Measurements from ENCODE around the gene FOXN1. TPM values are rescaled to one million over a fixed set of nuclear protein-coding genes. Genes with fewer than 3 reads are reported as not detected.

The FOXN1 gene
- total RNA-seq, 2 donors from 2014 or later = 0.32 TPM; not detected in 1

DNA sequence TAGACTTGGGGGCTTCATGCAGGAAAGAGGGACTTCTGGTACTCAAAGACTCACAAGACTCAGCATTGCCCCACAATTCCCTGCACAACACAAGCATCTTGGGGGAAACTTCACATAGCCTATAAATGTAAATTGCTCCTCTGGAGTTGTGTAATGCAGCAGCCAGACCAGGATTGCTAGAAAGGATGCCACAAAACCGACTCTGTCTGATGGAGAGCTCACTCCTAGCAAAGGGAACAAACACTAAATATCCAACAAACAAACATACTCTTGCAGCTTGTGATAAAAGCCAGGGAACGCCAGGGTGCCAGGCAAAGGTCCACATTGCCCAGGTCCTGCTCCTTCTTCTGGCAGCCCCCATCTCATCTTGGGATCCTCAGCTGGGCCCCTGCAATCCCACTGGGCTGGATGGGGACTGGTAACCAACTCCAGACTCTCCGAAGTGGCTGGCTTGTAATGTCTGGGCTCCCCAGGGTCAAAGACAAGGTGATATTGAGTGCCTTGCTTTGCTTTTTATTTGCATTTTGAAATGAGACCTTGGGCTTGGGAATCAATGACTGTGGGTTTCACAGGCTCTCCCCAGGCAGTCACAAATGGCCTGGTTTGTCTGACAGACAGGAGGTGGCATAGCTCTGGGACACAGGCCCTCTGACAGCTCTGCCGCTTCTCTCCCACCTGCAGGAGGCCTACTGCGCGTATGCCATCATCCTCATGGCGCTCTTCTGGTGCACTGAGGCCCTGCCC, 17.4 kb upstream of the FOXN1 start:
- intact Hi-C loops (cut with DNase I) = no loop called here
- no peak overlapping the region for H3K27ac ChIP-seq

DNA sequence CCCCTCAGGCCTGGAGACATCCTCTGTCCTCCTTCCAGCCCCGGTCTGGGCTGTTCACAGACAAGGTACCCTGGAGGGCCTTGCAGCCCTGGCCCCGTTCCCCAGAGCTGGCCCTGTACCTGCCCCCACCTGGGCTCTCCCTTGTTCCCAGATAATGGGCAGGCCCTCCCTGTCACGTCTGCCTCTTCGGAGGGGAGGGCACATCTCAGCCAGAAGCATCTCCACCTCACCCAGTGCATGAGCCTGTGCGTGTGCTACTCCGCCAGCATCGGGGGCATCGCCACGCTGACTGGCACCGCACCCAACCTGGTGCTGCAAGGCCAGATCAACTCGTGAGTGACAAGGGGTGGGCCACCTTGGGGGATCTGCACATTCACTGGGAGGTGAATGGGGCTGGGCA, 14.9 kb upstream of the FOXN1 start:
- no peaks in the 10 kb centered on the region for H3K4me1 ChIP-seq
- TF ChIP-seq, protein P1, sequence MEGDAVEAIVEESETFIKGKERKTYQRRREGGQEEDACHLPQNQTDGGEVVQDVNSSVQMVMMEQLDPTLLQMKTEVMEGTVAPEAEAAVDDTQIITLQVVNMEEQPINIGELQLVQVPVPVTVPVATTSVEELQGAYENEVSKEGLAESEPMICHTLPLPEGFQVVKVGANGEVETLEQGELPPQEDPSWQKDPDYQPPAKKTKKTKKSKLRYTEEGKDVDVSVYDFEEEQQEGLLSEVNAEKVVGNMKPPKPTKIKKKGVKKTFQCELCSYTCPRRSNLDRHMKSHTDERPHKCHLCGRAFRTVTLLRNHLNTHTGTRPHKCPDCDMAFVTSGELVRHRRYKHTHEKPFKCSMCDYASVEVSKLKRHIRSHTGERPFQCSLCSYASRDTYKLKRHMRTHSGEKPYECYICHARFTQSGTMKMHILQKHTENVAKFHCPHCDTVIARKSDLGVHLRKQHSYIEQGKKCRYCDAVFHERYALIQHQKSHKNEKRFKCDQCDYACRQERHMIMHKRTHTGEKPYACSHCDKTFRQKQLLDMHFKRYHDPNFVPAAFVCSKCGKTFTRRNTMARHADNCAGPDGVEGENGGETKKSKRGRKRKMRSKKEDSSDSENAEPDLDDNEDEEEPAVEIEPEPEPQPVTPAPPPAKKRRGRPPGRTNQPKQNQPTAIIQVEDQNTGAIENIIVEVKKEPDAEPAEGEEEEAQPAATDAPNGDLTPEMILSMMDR (IDR thresholded peaks at IDR 0.05) = no peak
- no peak overlapping the region for H3K27ac ChIP-seq
- DNase-seq = no peak
- no peak overlapping the region for H3K4me3 ChIP-seq
- no peaks in the 10 kb centered on the region for H3K27me3 ChIP-seq
- no peaks in the 10 kb centered on the region for H3K36me3 ChIP-seq
- no peaks in the 10 kb centered on the region for H3K9me3 ChIP-seq
- intact Hi-C loops (cut with DNase I) = no loop called here
- H3K9ac ChIP-seq (ENCODE audit: low read depth in 2 of 2, low read length in 2 of 2) = no peak overlapping the region

More for the DNA sequence above, 17.4 kb upstream of the FOXN1 start:
- DNase-seq = no peak
- no peaks in the 10 kb centered on the region for H3K36me3 ChIP-seq
- H3K27me3 ChIP-seq = no peaks in the 10 kb centered on the region
- no peaks in the 10 kb centered on the region for H3K4me1 ChIP-seq
- no peak overlapping the region for H3K9ac ChIP-seq (ENCODE audit: low read depth in 2 of 2, low read length in 2 of 2)
- TF ChIP-seq, protein P1 (IDR thresholded peaks at IDR 0.05) = no peak
- no peaks in the 10 kb centered on the region for H3K9me3 ChIP-seq
- no peak overlapping the region for H3K4me3 ChIP-seq

DNA sequence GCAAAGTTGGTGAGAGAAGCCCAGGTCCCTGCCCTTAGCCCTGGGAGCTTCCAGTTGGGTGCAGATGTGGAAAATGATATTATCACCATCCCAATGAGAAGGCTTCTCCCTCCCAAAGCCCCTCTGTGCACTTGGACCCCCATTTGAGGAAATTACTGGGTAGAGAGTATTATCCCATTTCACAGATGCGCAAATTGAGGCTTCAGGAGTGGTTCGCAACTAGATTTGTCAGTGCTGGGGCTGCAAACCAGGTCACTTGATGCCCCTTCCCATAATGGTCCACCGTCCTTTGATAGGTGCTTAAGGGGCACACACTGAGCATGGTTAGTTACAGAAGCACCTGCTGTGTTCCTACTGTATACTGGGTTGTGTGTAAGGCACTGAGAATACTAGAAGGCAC, 14.3 kb upstream of the FOXN1 start:
- intact Hi-C loops (cut with DNase I) = no loop called here
- no peaks in the 10 kb centered on the region for H3K36me3 ChIP-seq
- TF ChIP-seq, protein P1 (IDR thresholded peaks at IDR 0.05) = no peak
- H3K4me3 ChIP-seq = no peak overlapping the region
- H3K9ac ChIP-seq (ENCODE audit: low read depth in 2 of 2, low read length in 2 of 2) = no peak overlapping the region
- no peak for DNase-seq
- H3K27me3 ChIP-seq = no peaks in the 10 kb centered on the region
- no peak overlapping the region for H3K27ac ChIP-seq
- H3K4me1 ChIP-seq = no peaks in the 10 kb centered on the region
- H3K9me3 ChIP-seq = no peaks in the 10 kb centered on the region

DNA sequence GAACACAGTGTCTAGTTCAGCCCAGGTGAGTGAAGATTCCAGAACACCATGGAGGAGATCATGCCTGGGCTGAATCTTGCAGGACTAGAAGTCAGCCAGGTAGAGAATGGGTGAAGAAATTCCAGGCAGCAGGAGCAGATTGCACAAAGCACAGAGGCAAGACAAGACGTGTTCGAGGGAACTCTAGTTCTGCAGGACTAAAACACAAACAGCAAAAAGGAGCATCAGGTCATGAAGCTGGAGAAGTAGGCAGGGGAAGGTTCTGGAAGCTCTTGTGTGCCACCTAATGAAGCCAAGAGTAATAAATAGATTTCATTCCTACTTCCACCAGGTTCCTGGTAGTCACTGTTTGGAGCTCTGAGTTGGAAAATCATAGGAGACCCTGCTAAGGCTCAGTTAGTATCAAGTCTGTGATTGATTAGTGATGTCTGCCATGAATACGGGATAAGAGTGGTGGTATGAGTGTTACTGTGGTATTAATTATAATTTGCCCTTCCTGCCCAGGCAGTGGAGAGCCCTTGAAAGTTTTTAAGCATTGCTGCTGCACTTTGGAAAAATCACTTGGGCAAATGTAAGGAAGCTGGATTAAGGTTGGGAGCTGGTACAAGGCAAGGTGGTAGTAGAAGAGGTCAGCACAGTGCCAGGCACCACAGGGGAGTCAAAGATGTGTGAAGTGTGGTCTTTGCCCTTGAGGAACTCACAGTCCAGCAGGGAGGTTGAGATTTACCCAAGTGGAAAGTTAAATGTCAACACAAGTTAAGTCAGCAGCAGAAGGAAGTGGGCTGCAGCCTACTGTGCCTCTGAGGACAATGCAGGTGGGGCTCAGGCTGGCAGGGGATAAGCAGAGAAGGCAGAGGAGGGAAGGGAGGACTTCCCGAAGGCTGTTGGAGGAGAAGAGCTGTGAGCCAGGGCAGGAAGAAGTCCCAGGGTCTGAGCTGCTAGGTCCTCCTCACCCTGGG, 13.5 kb upstream of the FOXN1 start:
- TF ChIP-seq, protein P1 (IDR thresholded peaks at IDR 0.05) = no peak
- no peaks in the 10 kb centered on the region for H3K36me3 ChIP-seq
- H3K4me1 ChIP-seq = no peaks in the 10 kb centered on the region
- H3K9ac ChIP-seq (ENCODE audit: low read depth in 2 of 2, low read length in 2 of 2) = no peak overlapping the region
- DNase-seq = no peak
- intact Hi-C loops (cut with DNase I) = no loop called here
- no peaks in the 10 kb centered on the region for H3K9me3 ChIP-seq
- H3K27me3 ChIP-seq = no peaks in the 10 kb centered on the region
- no peak overlapping the region for H3K27ac ChIP-seq
- H3K4me3 ChIP-seq = no peak overlapping the region

DNA sequence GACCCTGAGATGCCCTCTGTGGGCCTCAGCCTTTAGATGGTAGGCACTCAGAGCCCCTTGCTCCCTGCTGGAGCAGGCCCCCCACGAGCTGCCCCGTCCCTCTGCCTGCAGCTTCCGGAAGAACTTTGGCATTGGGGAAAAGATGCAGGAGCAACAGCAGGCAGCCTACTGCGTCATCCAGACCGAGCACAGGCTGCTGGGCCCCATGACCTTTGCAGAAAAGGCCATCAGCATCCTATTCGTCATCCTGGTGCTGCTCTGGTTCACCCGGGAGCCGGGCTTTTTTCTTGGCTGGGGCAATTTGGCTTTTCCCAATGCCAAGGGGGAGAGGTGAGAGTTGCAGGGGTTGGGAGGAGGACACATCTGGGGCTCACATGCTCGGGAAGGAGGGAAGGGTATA, 12.7 kb upstream of the FOXN1 start:
- H3K9me3 ChIP-seq = no peaks in the 10 kb centered on the region
- intact Hi-C loops (cut with DNase I) = no loop called here
- no peaks in the 10 kb centered on the region for H3K36me3 ChIP-seq
- H3K4me3 ChIP-seq = no peak overlapping the region
- no peak for DNase-seq
- H3K27me3 ChIP-seq = no peaks in the 10 kb centered on the region
- TF ChIP-seq, protein P1 (IDR thresholded peaks at IDR 0.05) = no peak
- no peak overlapping the region for H3K9ac ChIP-seq (ENCODE audit: low read depth in 2 of 2, low read length in 2 of 2)
- no peak overlapping the region for H3K27ac ChIP-seq
- H3K4me1 ChIP-seq = no peaks in the 10 kb centered on the region
